HG03520 (cell line): ENCODE results near the gene ACTR1A.
"Not testable (repeated sequence)": the region's sequence is repeated elsewhere in the genome, so short reads cannot be mapped to it uniquely, and the experiment has no call there.

ENCODE experiments used
- ATAC-seq: cut with Tn5 transposase; IDR thresholded peaks from one replicate; pipeline ENCODE4 v1.9.1; 2021; ENCODE audit warnings: mild to moderate bottlenecking, moderate library complexity; ENCODE audit not compliant: unreplicated experiment

ACTR1A gene

GRCh38 chr10:102502337-102503151 lies at the start of gene ACTR1A:
Gene ACTR1A (minus strand): TSS chr10:102502712. CDS start chr10:102502647, 65 bp downstream.
- ATAC-seq = peak; percentile 41

- ATAC-seq = no peak
Observed at GRCh38 chr10:102550636-102551210, 48.2 kb upstream of the ACTR1A start.

GRCh38 chr10:102549549-102549948 lies 47.0 kb upstream of the ACTR1A start:
- ATAC-seq = no peak

GRCh38 chr10:102546606-102547320 lies 44.3 kb upstream of the ACTR1A start:
- ATAC-seq = no peak

- no peak for ATAC-seq
Observed at GRCh38 chr10:102545997-102546396, 43.5 kb upstream of the ACTR1A start.

- no peak for ATAC-seq
Observed at GRCh38 chr10:102545265-102545871, 42.9 kb upstream of the ACTR1A start.

- no peak for ATAC-seq
Observed at GRCh38 chr10:102542800-102543418, 40.4 kb upstream of the ACTR1A start.

- peak; percentile 54 for ATAC-seq
Observed at GRCh38 chr10:102540023-102540422, 37.5 kb upstream of the ACTR1A start.

GRCh38 chr10:102538811-102539210 lies 36.3 kb upstream of the ACTR1A start:
- ATAC-seq = no peak

- no peak for ATAC-seq
Observed at GRCh38 chr10:102537948-102538347, 35.4 kb upstream of the ACTR1A start.

- peak; percentile 46 for ATAC-seq
Observed at GRCh38 chr10:102537367-102537766, 34.9 kb upstream of the ACTR1A start.

GRCh38 chr10:102535481-102536147 lies 33.1 kb upstream of the ACTR1A start:
- no peak for ATAC-seq

GRCh38 chr10:102534966-102535365 lies 32.5 kb upstream of the ACTR1A start:
- ATAC-seq = not testable (repeated sequence)

- ATAC-seq = no peak
Observed at GRCh38 chr10:102534333-102534732, 31.8 kb upstream of the ACTR1A start.

GRCh38 chr10:102527546-102527945 lies 25.0 kb upstream of the ACTR1A start:
- ATAC-seq = no peak

- ATAC-seq = no peak
Observed at GRCh38 chr10:102524746-102525145, 22.2 kb upstream of the ACTR1A start.

- ATAC-seq = no peak
Observed at GRCh38 chr10:102523250-102524029, 20.9 kb upstream of the ACTR1A start.

- ATAC-seq = no peak
Observed at GRCh38 chr10:102522874-102523249, 20.4 kb upstream of the ACTR1A start.

- ATAC-seq = no peak
Observed at GRCh38 chr10:102519246-102519825, 16.8 kb upstream of the ACTR1A start.
